OCI-LY1 (cell line): ENCODE results near the gene PCNT.
A peak's percentile ranks its signal among the peaks of the same experiment; 100 is the strongest.

Experiments
- H2AFZ ChIP-seq: fragments of 200-600 bp; sonication (generic), shearing (Covaris generic); 2 replicates; pipeline ENCODE4 v1.6.0; 2014; ENCODE audit warnings: antibody characterized with exemption, mild to moderate bottlenecking, low read length
- H3F3A ChIP-seq: fragments of 200-600 bp; sonication (generic), shearing (Covaris generic); 2 replicates; pipeline ENCODE4 v1.6.0; 2014; ENCODE audit warnings: mild to moderate bottlenecking, antibody characterized with exemption, low read length, moderate library complexity; ENCODE audit not compliant: insufficient read depth
- H3K27ac ChIP-seq: fragments of 200-600 bp; sonication (generic); 2 replicates; pipeline ENCODE4 v1.5.1; 2014; ENCODE audit warnings: low read length, mixed run types, mild to moderate bottlenecking, low read depth; ENCODE audit not compliant: poor library complexity, severe bottlenecking
- H3K27me3 ChIP-seq: fragments of 200-600 bp; sonication (generic); 2 replicates; pipeline ENCODE4 v1.6.0; 2014; ENCODE audit warnings: antibody characterized with exemption, mild to moderate bottlenecking, low read length, moderate library complexity; ENCODE audit not compliant: insufficient read depth
- H3K36me3 ChIP-seq: fragments of 200-600 bp; sonication (generic); 2 replicates; pipeline ENCODE4 v1.6.1; 2014; ENCODE audit warnings: mild to moderate bottlenecking, antibody characterized with exemption, low read length, moderate library complexity, mixed read lengths; ENCODE audit not compliant: insufficient read depth
- H3K4me1 ChIP-seq: fragments of 200-600 bp; sonication (generic); 2 replicates; pipeline ENCODE4 v1.5.1; 2014; ENCODE audit warnings: mild to moderate bottlenecking, low read length, moderate library complexity; ENCODE audit not compliant: insufficient read depth, severe bottlenecking
- H3K4me2 ChIP-seq: fragments of 200-600 bp; sonication (generic), shearing (Covaris generic); 2 replicates; pipeline ENCODE4 v1.6.1; 2014; ENCODE audit warnings: low read length
- H3K4me3 ChIP-seq: fragments of 200-600 bp; sonication (generic); 2 replicates; pipeline ENCODE4 v1.5.1; 2014; ENCODE audit warnings: low read length, low read depth, mild to moderate bottlenecking, mixed read lengths; ENCODE audit not compliant: poor library complexity, severe bottlenecking
- H3K79me2 ChIP-seq: fragments of 200-600 bp; shearing (Covaris generic); 2 replicates; pipeline ENCODE4 v1.6.1; 2016; ENCODE audit warnings: mixed run types, low read length, mixed read lengths; ENCODE audit not compliant: insufficient read depth
- H3K9ac ChIP-seq: fragments of 200-600 bp; sonication (generic), shearing (Covaris generic); 2 replicates; pipeline ENCODE4 v1.6.1; 2014; ENCODE audit warnings: mild to moderate bottlenecking, low read length, mixed read lengths
- H3K9me2 ChIP-seq: fragments of 200-600 bp; sonication (generic), shearing (Covaris generic); 2 replicates; pipeline ENCODE4 v1.6.1; 2014; ENCODE audit warnings: low read depth, mild to moderate bottlenecking, low read length, mixed read lengths
- H3K9me3 ChIP-seq: fragments of 200-600 bp; shearing (Covaris generic); 2 replicates; pipeline ENCODE4 v1.6.1; 2014; ENCODE audit warnings: low read length, mixed read lengths
- H4K20me1 ChIP-seq: fragments of 200-600 bp; sonication (generic), shearing (Covaris generic); 2 replicates; pipeline ENCODE4 v1.6.0; 2016; ENCODE audit warnings: mild to moderate bottlenecking, low read length; ENCODE audit not compliant: insufficient read depth
- EZH2 ChIP-seq: fragments of 200-600 bp; sonication (generic), shearing (Covaris generic); IDR thresholded peaks from 2 replicates; pipeline ENCODE4 v1.8.0; 2017; ENCODE audit warnings: borderline replicate concordance, mixed run types, mild to moderate bottlenecking, antibody characterized with exemption, low read length, moderate library complexity, mixed read lengths
- TF ChIP-seq, protein P1 (sequence below): fragments of 200-600 bp; sonication (generic), shearing (Covaris generic); IDR thresholded peaks from 2 replicates; pipeline ENCODE4 v1.5.1; 2017; ENCODE audit warnings: mild to moderate bottlenecking, antibody characterized with exemption, low read length, moderate library complexity, mixed read lengths

Gene PCNT

DNA sequence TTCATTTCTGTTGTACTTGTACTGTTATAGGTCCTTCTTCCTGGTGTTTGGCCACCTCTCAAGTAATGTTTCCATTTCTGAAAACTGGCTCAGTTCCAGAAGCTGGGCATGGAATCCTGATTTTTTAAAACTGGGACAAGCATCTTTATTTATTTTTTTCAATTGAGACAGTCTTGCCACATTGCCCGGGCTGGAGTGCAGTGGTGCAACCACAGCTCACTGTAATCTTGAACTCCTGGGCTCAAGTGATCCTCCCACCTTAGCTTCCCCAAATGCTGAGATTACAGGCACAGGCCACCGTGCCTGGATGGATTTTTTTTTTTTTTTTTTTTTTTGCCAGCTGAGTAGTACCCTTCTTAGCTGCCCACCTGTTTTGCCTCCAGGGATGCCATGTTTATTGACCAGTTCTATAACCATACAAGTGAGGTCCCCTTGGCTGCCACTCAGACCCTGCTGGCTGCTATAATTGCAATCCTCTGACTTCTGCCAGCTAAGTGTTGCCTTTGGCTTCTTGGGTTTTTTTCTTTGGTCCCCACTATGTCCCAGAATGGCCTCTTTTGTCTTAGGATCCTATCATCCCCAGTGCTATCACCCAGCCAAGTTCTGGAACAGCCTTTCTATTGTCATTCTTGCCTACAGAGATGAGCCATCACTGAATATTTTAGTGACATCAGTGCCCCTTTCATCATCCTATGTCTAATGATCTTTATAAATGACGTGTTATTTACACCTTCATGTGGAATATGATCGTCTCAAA lies 130.9 kb downstream of the PCNT start:
- no peaks in the 10 kb centered on the region for H3F3A ChIP-seq
- H3K36me3 ChIP-seq: peaks cover 24% of the 10 kb centered on the region
- no peak overlapping the region for H3K9ac ChIP-seq
- H3K4me1 ChIP-seq: peaks cover 21% of the 10 kb centered on the region
- H3K27ac ChIP-seq: no peak overlapping the region
- no peaks in the 10 kb centered on the region for H3K9me3 ChIP-seq
- H2AFZ ChIP-seq: no peak overlapping the region
- no peak overlapping the region for H3K4me2 ChIP-seq
- TF ChIP-seq, protein P1, sequence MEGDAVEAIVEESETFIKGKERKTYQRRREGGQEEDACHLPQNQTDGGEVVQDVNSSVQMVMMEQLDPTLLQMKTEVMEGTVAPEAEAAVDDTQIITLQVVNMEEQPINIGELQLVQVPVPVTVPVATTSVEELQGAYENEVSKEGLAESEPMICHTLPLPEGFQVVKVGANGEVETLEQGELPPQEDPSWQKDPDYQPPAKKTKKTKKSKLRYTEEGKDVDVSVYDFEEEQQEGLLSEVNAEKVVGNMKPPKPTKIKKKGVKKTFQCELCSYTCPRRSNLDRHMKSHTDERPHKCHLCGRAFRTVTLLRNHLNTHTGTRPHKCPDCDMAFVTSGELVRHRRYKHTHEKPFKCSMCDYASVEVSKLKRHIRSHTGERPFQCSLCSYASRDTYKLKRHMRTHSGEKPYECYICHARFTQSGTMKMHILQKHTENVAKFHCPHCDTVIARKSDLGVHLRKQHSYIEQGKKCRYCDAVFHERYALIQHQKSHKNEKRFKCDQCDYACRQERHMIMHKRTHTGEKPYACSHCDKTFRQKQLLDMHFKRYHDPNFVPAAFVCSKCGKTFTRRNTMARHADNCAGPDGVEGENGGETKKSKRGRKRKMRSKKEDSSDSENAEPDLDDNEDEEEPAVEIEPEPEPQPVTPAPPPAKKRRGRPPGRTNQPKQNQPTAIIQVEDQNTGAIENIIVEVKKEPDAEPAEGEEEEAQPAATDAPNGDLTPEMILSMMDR: no peak
- no peak for TF ChIP-seq EZH2
- no peak overlapping the region for H3K4me3 ChIP-seq
- no peaks in the 10 kb centered on the region for H3K9me2 ChIP-seq
- no peaks in the 10 kb centered on the region for H3K27me3 ChIP-seq
- H3K79me2 ChIP-seq: peaks cover 12% of the 10 kb centered on the region; the same call in 1 of the 2 replicates
- no peaks in the 10 kb centered on the region for H4K20me1 ChIP-seq

DNA sequence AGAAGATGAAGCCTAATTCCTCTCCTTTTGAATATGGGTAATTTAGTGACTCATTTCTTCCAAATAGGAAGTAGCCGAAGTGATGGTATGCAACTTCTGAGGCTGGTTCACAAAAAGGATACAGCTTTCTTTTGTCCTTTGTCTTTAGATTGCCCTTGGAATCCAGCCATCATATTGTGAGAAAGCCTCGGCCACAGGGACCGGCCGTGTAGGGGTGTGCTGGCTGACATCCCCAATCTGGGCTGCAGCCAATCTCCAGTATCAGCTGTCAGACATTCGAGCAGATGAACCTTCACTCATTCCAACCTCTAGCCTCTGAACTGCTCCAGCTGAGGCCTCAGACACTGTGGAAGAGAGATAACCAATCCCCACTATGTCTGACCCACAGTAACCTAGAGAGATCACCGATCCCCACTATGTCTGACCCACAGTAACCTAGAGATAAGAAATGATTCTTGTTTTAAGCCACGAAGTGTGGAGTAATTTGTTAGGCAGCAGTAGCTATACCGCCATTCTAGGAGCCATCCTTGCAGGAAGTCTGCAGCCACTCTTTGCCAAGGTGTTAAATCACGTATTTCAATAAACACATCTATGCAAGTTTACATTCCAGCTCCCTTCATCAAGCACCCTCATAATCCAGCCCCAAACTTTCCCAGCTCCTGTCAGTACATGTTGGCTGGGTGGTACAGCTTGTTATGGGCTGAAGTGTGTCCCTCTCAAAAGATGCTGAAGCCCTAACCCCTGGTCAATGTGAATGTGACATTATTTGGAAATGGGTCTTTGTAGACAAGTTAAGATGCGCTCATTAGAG lies 131.8 kb downstream of the PCNT start:
- Histone ChIP-seq H2AFZ (no peak overlapping the region), H4K20me1 (no peaks in the 10 kb centered on the region), H3F3A (no peaks in the 10 kb centered on the region), H3K27ac (no peak overlapping the region), H3K4me1 (peaks cover 25% of the 10 kb centered on the region), H3K79me2 (peaks cover 20% of the 10 kb centered on the region; the same call in 1 of the 2 replicates), H3K9me2 (no peaks in the 10 kb centered on the region), H3K4me3 (no peak overlapping the region), H3K9ac (no peak overlapping the region), H3K36me3 (peaks cover 20% of the 10 kb centered on the region), H3K27me3 (no peaks in the 10 kb centered on the region), H3K4me2 (peak overlapping the region; percentile 99; the same call in 1 of the 2 replicates), H3K9me3 (no peaks in the 10 kb centered on the region)
- no peak for TF ChIP-seq EZH2
- TF ChIP-seq, protein P1: no peak

DNA sequence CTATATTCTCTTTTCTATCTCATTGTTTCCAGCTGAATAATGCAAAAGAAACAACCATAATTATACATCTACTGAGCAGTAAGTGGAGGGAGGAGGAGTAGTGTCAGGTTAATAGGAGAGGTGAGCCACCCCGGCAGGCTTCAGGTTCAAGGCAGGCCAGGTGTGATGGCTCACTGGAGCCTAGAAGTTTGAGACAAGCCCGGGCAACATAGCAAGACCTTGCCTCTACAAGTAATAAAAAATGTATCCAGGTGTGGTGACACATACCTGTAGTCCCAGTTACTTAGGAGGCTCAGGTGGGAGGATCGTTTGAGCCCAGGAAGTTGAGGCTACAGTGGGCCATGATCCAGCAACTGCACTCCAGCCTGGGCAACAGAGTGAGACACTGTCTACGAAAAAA lies 132.8 kb downstream of the PCNT start:
- Histone ChIP-seq H4K20me1 (no peaks in the 10 kb centered on the region), H3K4me1 (peaks cover 25% of the 10 kb centered on the region), H3K36me3 (peaks cover 20% of the 10 kb centered on the region), H3K4me2 (peak overlapping the region; percentile 99; the same call in 1 of the 2 replicates), H3K9me3 (no peaks in the 10 kb centered on the region), H3K4me3 (no peak overlapping the region), H3F3A (no peaks in the 10 kb centered on the region), H3K9me2 (no peaks in the 10 kb centered on the region), H3K79me2 (peaks cover 20% of the 10 kb centered on the region; the same call in 1 of the 2 replicates), H3K27ac (no peak overlapping the region), H3K9ac (no peak overlapping the region), H2AFZ (no peak overlapping the region), H3K27me3 (no peaks in the 10 kb centered on the region)
- TF ChIP-seq EZH2: no peak
- TF ChIP-seq, protein P1: no peak
